Ovary (tissue), 3 donors: ENCODE measurements around the gene CSNK1G3.

Experiments
- CTCF ChIP-seq, 3 donors: fragments of 450-650 bp in 2 of 3; fragments of 200-600 bp in 1 of 3; IDR thresholded peaks; one replicate each; pipeline versions ENCODE4 v1.5.1 to v1.8.0; 2016 to 2022; ENCODE audit warnings: antibody characterized with exemption in 3 of 3, mild to moderate bottlenecking in 1 of 3
- POLR2A ChIP-seq: fragments of 450-650 bp; IDR thresholded peaks from one replicate; pipeline ENCODE4 v1.6.1; 2017; ENCODE audit warnings: antibody characterized with exemption, mild to moderate bottlenecking, moderate library complexity
- donor health status: DM: no; HTN: no; CAD: no.

DNA sequence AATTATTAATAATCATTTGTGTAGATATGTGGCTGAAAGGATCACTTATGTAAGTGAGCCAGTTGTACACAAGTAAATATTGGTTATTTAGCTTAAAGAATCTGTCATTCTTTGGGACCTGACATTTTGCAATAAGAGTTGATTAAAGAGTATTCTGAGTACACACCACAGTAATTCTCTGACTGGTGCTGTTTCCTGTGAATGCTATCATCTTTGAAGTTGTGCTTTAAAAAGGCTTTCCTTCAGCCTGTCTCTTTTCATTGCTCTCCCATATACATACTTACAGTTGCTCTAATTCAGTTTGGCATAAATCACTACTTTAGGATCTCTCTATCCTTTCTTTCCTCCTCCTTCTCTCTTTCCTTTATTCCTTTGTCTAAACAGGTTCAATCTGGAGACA is 8.7 kb upstream of the CSNK1G3 start:
- TF ChIP-seq POLR2A (no peak), CTCF (IDR thresholded peaks at IDR 0.05) (no peak)
